HEK293T (cell line): ENCODE measurements around the gene COQ4.

Experiments used
- BHLHE40 ChIP-seq: fragments of 450-650 bp; IDR thresholded peaks from 2 replicates; pipeline ENCODE4 v1.6.1; 2016; ENCODE audit warnings: mild to moderate bottlenecking, moderate library complexity, borderline replicate concordance
- ELF4 ChIP-seq: fragments of 450-650 bp; IDR thresholded peaks from 2 replicates; pipeline ENCODE4 v1.6.1; 2017; ENCODE audit warnings: antibody characterized with exemption
- FOXK2 ChIP-seq: fragments of 450-650 bp; IDR thresholded peaks from 2 replicates; pipeline ENCODE4 v1.6.1; 2016; ENCODE audit warnings: mild to moderate bottlenecking
- FOXM1 ChIP-seq: fragments of 450-650 bp; IDR thresholded peaks from 2 replicates; pipeline ENCODE4 v1.6.1; 2017; ENCODE audit warnings: mild to moderate bottlenecking, borderline replicate concordance
- HDGF ChIP-seq: fragments of 450-650 bp; IDR thresholded peaks from 2 replicates; pipeline ENCODE4 v1.6.1; 2017; ENCODE audit warnings: antibody characterized with exemption, borderline replicate concordance
- NFRKB ChIP-seq: fragments of 450-650 bp; IDR thresholded peaks from 2 replicates; pipeline ENCODE4 v1.6.1; 2016; ENCODE audit warnings: mild to moderate bottlenecking, moderate library complexity
- SP1 ChIP-seq: fragments of 450-650 bp; IDR thresholded peaks from 2 replicates; pipeline ENCODE4 v1.6.1; 2017
- SUZ12 ChIP-seq: fragments of 450-650 bp; IDR thresholded peaks from 2 replicates; pipeline ENCODE4 v1.6.1; 2016; ENCODE audit warnings: mild to moderate bottlenecking
- TARDBP ChIP-seq: fragments of 450-650 bp; IDR thresholded peaks from 2 replicates; pipeline ENCODE4 v1.6.1; 2016
- ZNF384 ChIP-seq: fragments of 450-650 bp; IDR thresholded peaks from 2 replicates; pipeline ENCODE4 v1.6.1; 2016

- no peak for TF ChIP-seq FOXK2
- no peak for TF ChIP-seq FOXM1
- no peak for TF ChIP-seq SP1
- no peak for TF ChIP-seq BHLHE40
- no peak for TF ChIP-seq SUZ12
- no peak for TF ChIP-seq TARDBP
- TF ChIP-seq HDGF = no peak
- no peak for TF ChIP-seq ZNF384
- no peak for TF ChIP-seq NFRKB
- TF ChIP-seq ELF4 = no peak
Observed at GRCh38 chr9:128296340-128297220, 26.1 kb upstream of the COQ4 start.
